IMR-90 (cell line): ENCODE results near the gene ARHGAP15. TPM values are rescaled to one million over a fixed set of nuclear protein-coding genes. Genes with fewer than 3 reads are reported as not detected.

Source experiments
- ATAC-seq: fragments of 200-7000 bp; cut with Tn5 transposase; 2 replicates; pipeline ENCODE4 v1.9.1; 2020; ENCODE audit warnings: low read depth, mild to moderate bottlenecking, moderate library complexity
- BruUV-seq: library from RNA; stranded (reverse); fragments of 400-500 nt; replicated peaks from 2 replicates; lab custom pipeline; 2021; lab: Mats Ljungman, UMichigan
- CTCF ChIA-PET: fragments of 300-600 bp; formaldehyde crosslinking; extraction: SDS; loops from one replicate; lab custom pipeline; 2021; ENCODE audit warnings: antibody characterized with exemption; lab: Yijun Ruan, JAX
- POLR2A ChIA-PET: fragments of 300-600 bp; sonication (Branson Sonifier 250); formaldehyde crosslinking; loops from one replicate; lab custom pipeline; 2022; ENCODE audit warnings: antibody characterized with exemption; ENCODE audit not compliant: unreplicated experiment; lab: Charles Lee
- DNase-seq: peaks from one replicate; pipeline ENCODE4 v3.0.0; 2013
- H2AFZ ChIP-seq: replicated peaks from 2 replicates; pipeline ENCODE3; 2013; ENCODE audit warnings: low read length, mild to moderate bottlenecking; ENCODE audit not compliant: poor library complexity
- H2AK5ac ChIP-seq: 2 replicates; pipeline ENCODE4 v1.6.1; 2013; ENCODE audit warnings: low read depth, low read length, inconsistent platforms
- H2AK9ac ChIP-seq: replicated peaks from 2 replicates; pipeline ENCODE3; 2013; ENCODE audit warnings: mild to moderate bottlenecking, low read depth, low read length, moderate library complexity; ENCODE audit not compliant: poor library complexity
- H2BK120ac ChIP-seq: 2 replicates; pipeline ENCODE4 v1.6.1; 2013; ENCODE audit warnings: low read depth, low read length, inconsistent platforms
- H2BK15ac ChIP-seq: 3 replicates; pipeline ENCODE4 v1.6.1; 2013; ENCODE audit warnings: low read depth, low read length, inconsistent platforms
- H2BK20ac ChIP-seq: 2 replicates; pipeline ENCODE4 v1.6.1; 2013; ENCODE audit warnings: low read depth, mild to moderate bottlenecking, inconsistent platforms, low read length, moderate library complexity
- H2BK5ac ChIP-seq: 2 replicates; pipeline ENCODE4 v1.6.1; 2013; ENCODE audit warnings: mild to moderate bottlenecking, low read depth, low read length, inconsistent platforms; ENCODE audit not compliant: poor library complexity, severe bottlenecking
- H3K14ac ChIP-seq: replicated peaks from 2 replicates; pipeline ENCODE4 v1.6.1; 2013; ENCODE audit warnings: low read depth, low read length, inconsistent platforms
- H3K18ac ChIP-seq: 2 replicates; pipeline ENCODE4 v1.6.1; 2013; ENCODE audit warnings: low read depth, low read length, control low read depth
- H3K23ac ChIP-seq: 2 replicates; pipeline ENCODE4 v1.6.1; 2013; ENCODE audit warnings: low read depth, low read length, inconsistent platforms
- H3K27ac ChIP-seq: 2 replicates; pipeline ENCODE4 v1.5.1; 2013; ENCODE audit warnings: mild to moderate bottlenecking, control low read depth, low read length; ENCODE audit not compliant: insufficient read depth
- H3K27me3 ChIP-seq: 2 replicates; pipeline ENCODE4 v1.6.1; 2013; ENCODE audit warnings: low read length; ENCODE audit not compliant: control insufficient read depth, insufficient read depth
- H3K36me3 ChIP-seq: 2 replicates; pipeline ENCODE4 v1.6.1; 2013; ENCODE audit warnings: low read length, mixed read lengths; ENCODE audit not compliant: control insufficient read depth, insufficient read depth
- H3K4ac ChIP-seq: 2 replicates; pipeline ENCODE4 v1.6.1; 2013; ENCODE audit warnings: low read depth, low read length, inconsistent platforms
- H3K4me1 ChIP-seq: 2 replicates; pipeline ENCODE4 v1.6.1; 2013; ENCODE audit warnings: low read length, mixed read lengths; ENCODE audit not compliant: control insufficient read depth, insufficient read depth
- H3K4me2 ChIP-seq: 2 replicates; pipeline ENCODE4 v1.6.1; 2013; ENCODE audit warnings: low read depth, mild to moderate bottlenecking, control low read depth, low read length, moderate library complexity
- H3K4me3 ChIP-seq: 2 replicates; pipeline ENCODE4 v1.5.1; 2013; ENCODE audit warnings: low read depth, mild to moderate bottlenecking, control low read depth, low read length, moderate library complexity; ENCODE audit not compliant: insufficient read depth
- H3K56ac ChIP-seq: 2 replicates; pipeline ENCODE4 v1.6.1; 2013; ENCODE audit warnings: low read length, inconsistent platforms; ENCODE audit not compliant: insufficient read depth; ENCODE audit errors: extremely low read depth
- H3K79me1 ChIP-seq, 2 experiments: 2 replicates each; pipeline ENCODE4 v1.6.1; 2013; ENCODE audit warnings: low read length in 2 of 2, inconsistent platforms in 1 of 2, low read depth in 1 of 2
- H3K9ac ChIP-seq: 2 replicates; pipeline ENCODE4 v1.6.1; 2013; ENCODE audit warnings: low read depth, low read length, control low read depth
- H3K9me1 ChIP-seq: 2 replicates; pipeline ENCODE4 v1.6.1; 2013; ENCODE audit warnings: low read length, inconsistent platforms; ENCODE audit not compliant: insufficient read depth
- H3K9me3 ChIP-seq: 2 replicates; pipeline ENCODE4 v1.6.1; 2013; ENCODE audit warnings: low read length; ENCODE audit not compliant: control insufficient read depth, insufficient read depth
- H4K20me1 ChIP-seq: 2 replicates; pipeline ENCODE4 v1.6.1; 2013; ENCODE audit warnings: low read length, inconsistent platforms; ENCODE audit not compliant: insufficient read depth
- H4K5ac ChIP-seq: 2 replicates; pipeline ENCODE4 v1.6.1; 2013; ENCODE audit warnings: mild to moderate bottlenecking, low read depth, low read length, control low read depth
- H4K8ac ChIP-seq, 2 experiments: 2 replicates each; pipeline ENCODE4 v1.6.1; 2013; ENCODE audit warnings: low read depth in 2 of 2, low read length in 2 of 2, control low read depth in 1 of 2, inconsistent platforms in 1 of 2
- H4K91ac ChIP-seq: 2 replicates; pipeline ENCODE4 v1.6.1; 2013; ENCODE audit warnings: low read depth, low read length, inconsistent platforms; ENCODE audit not compliant: insufficient read depth
- MAFK ChIP-seq: IDR thresholded peaks from 2 replicates; pipeline ENCODE4 v1.6.1; 2012; ENCODE audit warnings: low read depth, low read length, improper control_type of control experiment
- MAZ ChIP-seq: IDR thresholded peaks from 2 replicates; pipeline ENCODE4 v1.6.1; 2012; ENCODE audit warnings: low read depth, mild to moderate bottlenecking, low read length, improper control_type of control experiment, moderate library complexity, borderline replicate concordance
- NFE2L2 ChIP-seq: fragments of 150-350 bp; IDR thresholded peaks from 2 replicates; pipeline ENCODE4 v1.6.1; 2016; ENCODE audit warnings: low read depth, mild to moderate bottlenecking, low read length
- RFX5 ChIP-seq: IDR thresholded peaks from 2 replicates; pipeline ENCODE4 v1.8.0; 2012; ENCODE audit warnings: low read depth, mild to moderate bottlenecking, low read length, moderate library complexity
- USF2 ChIP-seq: fragments of 150-350 bp; IDR thresholded peaks from 2 replicates; pipeline ENCODE4 v1.6.1; 2017; ENCODE audit warnings: mild to moderate bottlenecking, antibody characterized with exemption, low read length, low read depth
- WGBS, 2 experiments: methylation state at CpG; one replicate each; pipeline versions ENCODE4 v1.1.5 to v1.1.7; 2013; ENCODE audit warnings: missing lambda C conversion rate in 2 of 2; ENCODE audit not compliant: insufficient read length in 1 of 2; ENCODE audit errors: extremely low coverage in 2 of 2; 5-methylcytosine and 5-hydroxymethylcytosine counted together
- dilution Hi-C: fragments of 300-500 bp; cut with HindIII; formaldehyde crosslinking; loops from one replicate; pipeline ENCODE4 v1.14.3; 2018; ENCODE audit warnings: low sequenced_read_pairs; ENCODE audit not compliant: unreplicated experiment
- in situ Hi-C: fragments of 300-500 bp; cut with MboI; formaldehyde crosslinking; loops from 3 replicates; pipeline ENCODE4 v1.14.3; 2019; ENCODE audit warnings: low sequenced_read_pairs, inconsistent platforms, mixed read lengths
- intact Hi-C: fragments of 100-400 bp; cut with micrococcal nuclease; formaldehyde crosslinking; loops from 2 replicates; pipeline ENCODE4 v1.10.0; 2022
- polyA plus RNA-seq, 3 experiments: library from polyadenylated mRNA; depleted of rRNA; stranded (reverse); fragments of >200 nt; gene quantifications; 2 replicates each; pipeline ENCODE4 v1.2.3, GENCODE V29; 2012; ENCODE audit warnings: low replicate concordance in 1 of 3
- total RNA-seq: library from RNA; depleted of rRNA; stranded (reverse); fragments of >200 nt; gene quantifications from 2 replicates; pipeline ENCODE4 v1.2.3, GENCODE V29; 2012

The ARHGAP15 gene
- total and polyA plus RNA-seq, 2 of the 4 experiments (the other 2 are of a cell fraction) = not detected

- Histone ChIP-seq H4K20me1 (no peaks in the 10 kb centered on the region), H3K4me1 (peaks cover 2% of the 10 kb centered on the region; the same call in 1 of the 2 replicates), H2AK5ac (no peak overlapping the region), H3K79me1 (no peaks in the 10 kb centered on the region), H3K18ac (no peak overlapping the region), H3K9me3 (no peaks in the 10 kb centered on the region), H3K27me3 (no peaks in the 10 kb centered on the region), H3K4me2 (no peak overlapping the region), H2AFZ (no peak overlapping the region), H2BK5ac (no peak overlapping the region), H2AK9ac (no peak overlapping the region), H3K27ac (no peak overlapping the region), H2BK120ac (no peak overlapping the region), H2BK15ac (no peak overlapping the region), H3K14ac (no peak overlapping the region), H3K4ac (no peak overlapping the region), H3K56ac (no peak overlapping the region), H4K91ac (no peak overlapping the region), H3K9me1 (peaks cover 2% of the 10 kb centered on the region; the same call in 1 of the 2 replicates), H4K5ac (no peak overlapping the region), H3K36me3 (no peaks in the 10 kb centered on the region), H3K9ac (no peak overlapping the region), H3K23ac (no peak overlapping the region), H4K8ac (no peak overlapping the region), H2BK20ac (no peak overlapping the region), H3K4me3 (no peak overlapping the region)
- intact Hi-C loops (no loop called here), in situ Hi-C loops (no loop called here), dilution Hi-C loops (no loop called here)
- no TSS peak for BruUV-seq
- ChIA-PET CTCF (no interaction called here), POLR2A (no interaction called here)
- DNase-seq = no peak
- ATAC-seq = no peak
- WGBS, 2 experiments = no CpG with 5 or more reads among the region's 3 CpGs
- TF ChIP-seq NFE2L2 = no peak
- TF ChIP-seq MAFK = no peak
- TF ChIP-seq USF2 = no peak
- TF ChIP-seq MAZ = no peak
- TF ChIP-seq RFX5 = no peak
These were observed 166.9 kb downstream of the ARHGAP15 start for GRCh38 chr2:143296089-143296488.
